Fibroblast of skin of right biceps (primary cell): ENCODE results near the gene ABCC8.

Source experiments
- DNase-seq: peaks from one replicate; pipeline ENCODE4 v3.0.0-alpha.2; 2013

The ABCC8 gene

DNA sequence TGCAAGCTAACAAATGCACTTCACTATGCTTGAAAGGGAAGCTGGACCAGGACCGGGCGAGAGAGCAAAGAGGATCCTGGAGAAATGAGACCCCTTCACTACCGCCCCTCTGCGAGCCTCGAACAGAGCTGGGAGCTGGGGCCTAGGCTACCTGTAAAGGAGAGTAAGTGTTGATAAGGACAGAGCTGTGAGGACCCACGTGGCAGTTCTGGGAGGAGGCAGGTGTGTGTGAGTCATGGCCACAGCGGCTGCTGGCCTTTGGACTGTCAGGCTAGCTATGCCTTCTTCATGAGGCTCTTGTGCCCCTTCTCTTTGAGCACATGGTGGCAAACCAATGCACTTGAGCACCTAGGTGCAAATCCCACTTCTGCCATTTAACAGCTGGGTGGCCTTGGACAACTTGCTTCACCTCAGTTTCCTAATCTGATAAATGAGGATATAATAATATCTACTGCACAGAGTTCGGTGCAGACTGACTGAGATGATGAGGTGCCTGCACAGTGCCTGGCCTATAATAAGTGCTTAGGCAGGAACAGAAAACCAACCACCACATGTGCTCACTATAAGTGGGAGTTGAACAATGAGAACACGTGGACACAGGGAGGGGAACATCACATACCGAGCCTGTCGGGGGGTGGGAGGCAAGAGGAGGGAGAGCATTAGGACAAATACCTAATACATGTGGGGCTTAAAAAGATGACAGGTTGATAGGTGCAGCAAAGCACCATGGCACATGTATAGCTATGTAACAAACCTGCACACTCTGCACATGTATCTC is 52.9 kb downstream of the ABCC8 start:
- no peak for DNase-seq

GRCh38 chr11:17421781-17422180 is 54.9 kb downstream of the ABCC8 start:
- DNase-seq, result no peak

DNA sequence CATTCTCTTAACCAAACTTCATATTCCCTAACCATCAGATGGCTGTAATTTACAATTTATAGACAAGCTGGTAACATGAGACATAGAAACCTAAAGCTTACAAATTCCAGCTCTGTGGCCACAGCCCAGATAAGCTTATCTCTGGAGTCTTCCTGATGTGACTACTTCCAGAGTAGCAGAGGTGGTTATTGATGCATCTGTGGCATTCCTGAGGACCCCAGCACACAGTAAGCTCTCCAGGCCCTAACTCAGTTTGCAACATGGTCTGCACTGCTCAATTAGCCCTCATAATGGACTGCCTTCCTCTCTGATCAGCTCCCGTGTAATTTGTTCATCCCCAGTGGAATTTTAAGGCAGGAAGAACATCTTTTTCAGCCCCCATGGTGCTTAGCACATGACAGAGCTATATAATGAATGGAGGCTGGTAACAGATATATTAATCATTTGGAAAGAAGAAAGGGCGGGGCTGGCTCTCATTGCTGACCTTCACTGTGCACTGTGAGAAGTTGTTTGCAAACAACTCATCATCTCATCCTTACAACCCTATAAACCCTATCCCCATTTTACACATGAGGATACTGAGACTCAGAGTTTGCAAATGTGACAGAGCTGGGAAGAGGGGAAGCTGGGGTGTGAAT is 58.1 kb downstream of the ABCC8 start:
- DNase-seq, result no peak

DNA sequence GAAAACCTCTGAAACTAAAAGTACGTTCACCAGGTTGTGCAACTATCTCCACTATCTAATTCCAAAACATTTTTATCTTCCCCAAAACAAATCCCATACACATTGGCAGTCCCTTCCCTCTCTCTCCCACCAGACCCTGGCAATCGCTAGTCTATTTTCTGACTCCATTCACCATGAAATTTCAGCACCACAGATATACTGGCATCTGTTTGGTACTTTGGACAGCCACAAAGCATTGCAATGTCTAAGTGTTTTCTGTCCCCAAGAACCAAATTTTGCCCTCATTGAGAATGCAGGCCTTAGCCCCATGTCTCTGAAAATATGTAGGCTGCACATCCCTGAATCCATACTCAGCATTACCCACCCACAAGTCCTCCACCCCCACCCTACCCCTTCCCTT is 60.2 kb downstream of the ABCC8 start:
- DNase-seq, result no peak

DNA sequence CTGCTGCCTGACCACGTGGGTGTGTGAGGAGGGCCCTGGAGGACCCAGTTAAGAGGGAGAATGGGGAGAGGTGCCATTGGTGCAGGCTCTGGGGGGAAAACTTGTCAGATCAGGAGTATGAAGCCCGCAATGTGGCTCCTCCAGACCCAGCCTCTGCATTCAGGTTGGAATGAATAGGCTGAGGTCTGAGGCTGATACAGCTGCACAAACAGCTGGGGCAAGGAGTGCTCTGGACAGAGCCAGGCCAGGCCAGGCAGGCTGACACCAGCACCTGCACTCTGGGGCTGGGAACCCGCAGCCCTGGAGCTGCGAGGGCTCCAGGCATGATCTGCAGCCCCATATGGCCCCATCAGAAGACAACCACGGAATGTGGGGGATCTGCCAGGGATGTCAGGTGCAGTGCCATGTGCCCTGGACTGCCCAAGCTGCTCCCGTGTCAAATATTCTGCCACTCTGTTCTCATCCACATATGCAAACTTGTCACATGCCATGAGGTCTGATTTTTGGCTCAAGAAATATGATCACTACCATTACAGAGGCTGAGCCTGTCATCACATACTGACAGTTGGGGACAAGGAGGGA is 61.0 kb downstream of the ABCC8 start:
- DNase-seq, result no peak

GRCh38 chr11:17414992-17415391 is 61.7 kb downstream of the ABCC8 start:
- DNase-seq, result no peak

- DNase-seq, result no peak
Observed at GRCh38 chr11:17414317-17414737, 62.3 kb downstream of the ABCC8 start.

- no peak for DNase-seq
Observed at GRCh38 chr11:17413414-17414316, 63.0 kb downstream of the ABCC8 start.

DNA sequence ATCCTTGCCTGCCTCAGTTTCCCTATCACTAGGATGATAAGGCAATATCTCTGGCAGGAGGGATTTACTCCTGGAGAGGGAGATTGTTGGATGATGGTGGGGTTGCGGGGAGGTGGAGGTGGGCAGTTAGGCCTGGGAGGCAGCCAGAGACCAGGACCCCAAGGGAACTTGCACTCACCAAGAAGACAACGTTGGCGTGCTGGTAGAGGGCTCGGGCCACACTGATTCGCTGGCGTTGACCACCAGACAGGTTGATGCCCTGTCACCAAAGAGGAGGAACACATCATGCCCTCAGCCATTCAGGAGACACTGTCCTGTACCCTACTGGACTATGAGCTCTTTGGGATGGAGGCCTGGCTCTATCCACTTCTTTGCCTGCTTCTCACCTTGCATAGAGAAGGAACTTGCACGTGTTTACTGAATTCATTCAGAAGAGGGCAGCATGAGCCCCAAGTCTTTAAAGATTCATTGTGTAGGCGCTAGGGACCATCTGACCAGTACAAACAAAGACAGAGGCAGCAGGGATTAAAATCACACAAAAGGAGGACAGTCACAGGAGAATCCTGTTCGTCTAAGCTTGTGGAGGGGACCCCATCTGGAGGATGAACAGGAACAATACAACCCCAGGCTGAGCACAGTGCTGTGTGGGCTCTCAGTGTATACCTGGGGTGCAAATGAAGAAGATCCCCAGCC is 64.0 kb downstream of the ABCC8 start:
- no peak for DNase-seq

DNA sequence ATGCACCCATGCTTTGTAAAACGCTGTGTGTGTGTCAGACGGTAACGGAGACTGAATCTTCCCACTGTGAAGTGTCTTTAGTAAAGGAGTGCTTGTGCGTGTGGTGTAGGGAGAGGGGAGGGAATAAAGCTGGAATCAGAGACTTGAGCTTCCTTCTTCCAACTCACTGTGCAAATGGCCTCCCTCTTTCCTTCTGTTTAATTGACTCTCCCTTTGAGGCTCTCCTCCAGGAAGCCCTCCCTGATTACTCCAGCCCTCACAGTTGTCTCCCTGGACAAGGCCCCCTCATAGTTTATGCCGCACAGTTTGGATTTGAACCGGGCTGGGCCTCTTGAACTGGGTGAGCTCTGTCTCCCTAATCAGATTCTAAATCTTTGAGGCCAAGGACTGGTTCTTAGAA is 65.2 kb downstream of the ABCC8 start:
- no peak for DNase-seq

- no peak for DNase-seq
Observed at GRCh38 chr11:17410606-17411379, 65.9 kb downstream of the ABCC8 start.

DNA sequence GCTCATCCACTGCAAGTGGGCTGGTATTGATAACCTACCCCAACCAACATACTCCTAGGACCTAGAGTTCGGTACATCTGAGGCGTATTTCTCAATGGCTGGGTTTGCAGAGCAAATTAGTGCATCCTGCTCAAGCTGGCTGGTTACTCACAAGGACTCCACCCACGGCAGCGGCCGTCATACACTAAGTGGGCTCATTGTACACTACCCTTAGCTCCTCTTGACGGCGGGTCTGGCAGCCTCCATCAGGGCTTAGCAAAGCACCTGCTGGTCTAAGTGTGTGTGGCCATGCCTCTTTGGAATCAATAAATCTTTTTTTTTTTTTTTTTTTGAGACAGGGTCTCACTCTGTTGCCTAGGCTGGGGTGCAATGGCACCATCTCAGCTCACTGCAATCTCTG is 68.0 kb downstream of the ABCC8 start:
- no peak for DNase-seq

DNA sequence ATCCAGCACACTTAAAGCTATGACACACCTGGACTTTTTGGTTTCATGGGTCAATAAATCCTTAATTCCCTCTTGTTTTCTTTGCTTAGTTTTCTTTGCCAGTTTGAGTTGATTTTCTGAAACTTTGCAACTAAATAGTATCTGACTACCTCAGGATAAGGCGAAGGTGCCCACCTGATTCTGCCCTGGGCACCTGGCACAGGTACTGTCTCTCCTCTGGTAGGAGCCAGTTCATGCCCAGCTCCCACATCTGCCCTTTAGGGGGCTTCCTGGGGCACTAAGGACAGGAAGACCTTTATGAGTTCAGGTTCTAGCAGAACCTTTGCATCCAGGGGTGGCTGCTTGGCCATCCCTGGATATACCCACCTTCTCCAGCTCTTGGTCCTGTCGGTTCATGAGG is 68.6 kb downstream of the ABCC8 start:
- DNase-seq, result no peak

DNA sequence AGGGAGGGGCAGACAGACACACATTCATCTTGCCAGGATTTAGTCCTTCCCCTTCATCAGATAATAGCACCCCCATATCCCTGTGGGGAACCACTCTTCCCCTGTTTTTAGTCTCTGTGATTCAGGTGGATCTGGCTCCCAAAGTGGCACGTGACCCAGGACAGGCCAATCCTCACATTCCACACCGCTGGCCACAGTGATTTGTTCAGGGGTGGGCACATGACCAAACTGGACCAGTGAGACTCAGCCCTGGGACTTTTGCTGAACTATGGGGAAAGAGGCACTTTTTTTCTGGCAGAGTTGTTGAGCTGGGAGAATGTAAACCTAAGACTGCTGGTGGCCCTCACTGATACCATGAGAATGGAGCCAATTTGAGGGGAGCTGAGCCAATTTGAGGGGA is 69.1 kb downstream of the ABCC8 start:
- DNase-seq, result no peak

DNA sequence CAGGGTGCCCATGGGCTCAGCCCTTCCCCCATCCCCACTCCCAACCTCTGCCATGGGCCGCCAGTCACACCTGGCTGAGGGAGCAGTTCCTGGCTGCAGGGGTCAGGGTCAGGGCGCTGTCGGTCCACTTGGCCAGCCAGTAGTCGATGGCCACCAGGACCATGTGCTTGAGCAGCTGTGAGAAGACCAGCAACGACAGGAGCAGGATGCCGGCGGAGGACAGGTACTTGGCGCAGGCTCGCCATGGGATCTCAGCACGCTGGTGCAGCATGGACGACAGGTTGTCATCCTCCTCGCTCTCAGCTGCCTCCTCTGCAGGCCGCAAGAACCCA is 69.9 kb downstream of the ABCC8 start:
- DNase-seq, result no peak

DNA sequence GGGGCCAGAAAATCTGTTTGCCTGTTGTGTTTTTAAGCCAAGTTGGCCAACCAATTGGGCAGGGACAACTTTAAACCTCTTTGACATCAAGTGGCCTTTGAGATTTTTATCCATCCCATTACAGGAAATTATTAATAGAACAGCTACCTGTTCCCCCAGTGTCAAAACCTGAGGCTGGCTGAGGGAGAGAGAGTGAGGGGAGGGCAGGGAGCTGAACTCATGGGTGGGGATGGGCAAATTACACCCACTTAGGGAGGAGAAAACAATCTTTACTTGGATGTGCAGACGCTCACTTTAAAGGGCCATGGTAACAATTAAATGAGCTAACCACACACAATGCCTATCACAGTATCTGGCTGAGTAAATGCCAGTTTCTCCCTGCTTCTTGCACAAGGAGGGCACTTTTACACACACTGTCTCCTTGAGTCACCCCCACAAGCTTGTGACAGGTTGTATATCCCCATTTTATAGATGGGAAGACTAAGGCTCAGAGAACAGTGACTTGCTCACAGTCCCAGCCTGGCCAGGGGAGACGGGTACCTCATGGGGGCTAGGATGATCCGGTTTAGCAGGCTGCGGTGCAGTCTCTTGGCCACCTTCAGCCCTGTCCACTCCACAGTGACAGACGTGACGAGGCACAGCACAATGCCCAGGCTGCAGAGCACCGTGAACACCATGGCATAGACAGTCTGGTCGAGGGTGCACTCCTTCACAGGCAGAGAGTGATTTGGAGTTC is 70.4 kb downstream of the ABCC8 start:
- DNase-seq, result no peak

GRCh38 chr11:17405232-17406005 is 71.2 kb downstream of the ABCC8 start:
- DNase-seq, result no peak

GRCh38 chr11:17403980-17404759 is 72.5 kb downstream of the ABCC8 start:
- DNase-seq, result no peak

GRCh38 chr11:17402486-17402885 is 74.2 kb downstream of the ABCC8 start:
- DNase-seq, result no peak

DNA sequence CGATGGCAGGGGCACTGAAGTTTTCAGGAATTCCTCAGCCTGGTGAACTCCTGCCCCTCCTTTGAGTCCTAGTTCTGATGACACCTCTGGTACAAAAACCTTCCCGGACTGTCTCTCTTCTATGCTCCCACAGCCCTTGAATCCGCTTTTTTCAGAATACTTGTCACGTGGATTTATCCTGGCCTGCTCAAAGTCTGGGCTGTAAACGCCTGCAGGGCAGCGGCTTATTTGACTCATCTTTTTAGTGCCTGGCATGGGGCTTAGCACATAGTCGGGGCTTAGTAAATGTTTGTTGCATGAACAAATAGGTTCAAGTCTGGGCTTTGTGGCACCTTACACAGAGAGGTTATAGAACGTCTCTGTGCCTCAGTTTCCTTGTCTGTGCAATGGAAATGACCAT is 74.8 kb downstream of the ABCC8 start:
- DNase-seq, result no peak
